Neutrophil (primary cell): ENCODE data around the gene CIB4.

Experiments
- H3K27ac ChIP-seq: fragments of 200-600 bp; sonication (generic); 2 replicates; pipeline ENCODE4 v1.5.1; 2016; ENCODE audit warnings: mild to moderate bottlenecking, moderate library complexity
- H3K27me3 ChIP-seq: fragments of 200-600 bp; sonication (generic); 2 replicates; pipeline ENCODE4 v1.6.0; 2016; ENCODE audit warnings: mild to moderate bottlenecking
- H3K36me3 ChIP-seq: fragments of 200-600 bp; sonication (generic); 2 replicates; pipeline ENCODE4 v1.5.1; 2017
- H3K4me1 ChIP-seq, 2 experiments: fragments of 200-600 bp in 1 of 2; sonication (generic) in 1 of 2; 1 replicate in 1 of 2; 2 replicates in 1 of 2; pipeline versions ENCODE4 v1.5.1 to v1.6.1; 2013 to 2016; ENCODE audit warnings: low read depth in 1 of 2, low read length in 1 of 2, mild to moderate bottlenecking in 1 of 2, moderate library complexity in 1 of 2; ENCODE audit not compliant: control insufficient read depth in 1 of 2, insufficient read depth in 1 of 2
- H3K4me3 ChIP-seq, 2 experiments: fragments of 200-600 bp in 1 of 2; sonication (generic) in 1 of 2; 1 replicate in 1 of 2; 2 replicates in 1 of 2; pipeline ENCODE4 v1.5.1; 2013 to 2016; ENCODE audit warnings: low read depth in 1 of 2, low read length in 1 of 2, mild to moderate bottlenecking in 1 of 2, moderate library complexity in 1 of 2
- H3K9me3 ChIP-seq: fragments of 200-600 bp; sonication (generic); 2 replicates; pipeline ENCODE4 v1.5.1; 2016
- CTCF ChIP-seq: fragments of 200-600 bp; sonication (generic); IDR thresholded peaks from 2 replicates; pipeline ENCODE4 v1.5.1; 2016; ENCODE audit warnings: antibody characterized with exemption

The CIB4 gene

GRCh38 chr2:26557244-26557925 lies 83.8 kb downstream of the CIB4 start:
- no peak for TF ChIP-seq CTCF
- Histone ChIP-seq H3K27ac (no peak overlapping the region), H3K9me3 (no peaks in the 10 kb centered on the region), H3K4me3 (no peak overlapping the region), H3K27me3 (peaks cover 82% of the 10 kb centered on the region), H3K4me1 (peaks cover 3% of the 10 kb centered on the region in 2 experiments), H3K36me3 (no peaks in the 10 kb centered on the region)

GRCh38 chr2:26556309-26557243 lies 84.6 kb downstream of the CIB4 start:
- no peak overlapping the region for H3K4me3 ChIP-seq

GRCh38 chr2:26555246-26556133 lies 85.7 kb downstream of the CIB4 start:
- Histone ChIP-seq H3K9me3 (no peaks in the 10 kb centered on the region), H3K4me1 (no peaks in the 10 kb centered on the region), H3K27ac (no peak overlapping the region), H3K36me3 (no peaks in the 10 kb centered on the region), H3K27me3 (peaks cover 63% of the 10 kb centered on the region), H3K4me3 (no peak overlapping the region)
- no peak for TF ChIP-seq CTCF

More at GRCh38 chr2:26556309-26557243, 84.6 kb downstream of the CIB4 start:
- no peaks in the 10 kb centered on the region for H3K4me1 ChIP-seq
- H3K9me3 ChIP-seq = no peaks in the 10 kb centered on the region
- peaks cover 73% of the 10 kb centered on the region for H3K27me3 ChIP-seq
- no peak for TF ChIP-seq CTCF
- H3K27ac ChIP-seq = no peak overlapping the region
- no peaks in the 10 kb centered on the region for H3K36me3 ChIP-seq

GRCh38 chr2:26552641-26553374 lies 88.4 kb downstream of the CIB4 start:
- H3K4me3 ChIP-seq = no peak overlapping the region
- H3K4me1 ChIP-seq = no peaks in the 10 kb centered on the region
- no peaks in the 10 kb centered on the region for H3K36me3 ChIP-seq
- no peak for TF ChIP-seq CTCF
- H3K27ac ChIP-seq = no peak overlapping the region
- H3K27me3 ChIP-seq = peaks cover 36% of the 10 kb centered on the region
- no peaks in the 10 kb centered on the region for H3K9me3 ChIP-seq
